GM23338 (cell line): ENCODE results near the gene POLA2.

Experiments used
- EZH2 ChIP-seq: fragments of 200-600 bp; sonication (generic); IDR thresholded peaks from one replicate; pipeline ENCODE4 v1.8.0; 2017; ENCODE audit warnings: antibody characterized with exemption, mild to moderate bottlenecking, low read depth; ENCODE audit not compliant: unreplicated experiment
- TF ChIP-seq, protein P1 (sequence below), 2 experiments: fragments of 200-600 bp in 1 of 2; sonication (generic) in 1 of 2; conservative IDR thresholded peaks; 2 replicates each; pipeline versions ENCODE4 v1.5.1 to v1.6.1; 2016 to 2017; ENCODE audit warnings: antibody characterized with exemption in 2 of 2, low read depth in 2 of 2, mild to moderate bottlenecking in 2 of 2, moderate library complexity in 1 of 2

DNA sequence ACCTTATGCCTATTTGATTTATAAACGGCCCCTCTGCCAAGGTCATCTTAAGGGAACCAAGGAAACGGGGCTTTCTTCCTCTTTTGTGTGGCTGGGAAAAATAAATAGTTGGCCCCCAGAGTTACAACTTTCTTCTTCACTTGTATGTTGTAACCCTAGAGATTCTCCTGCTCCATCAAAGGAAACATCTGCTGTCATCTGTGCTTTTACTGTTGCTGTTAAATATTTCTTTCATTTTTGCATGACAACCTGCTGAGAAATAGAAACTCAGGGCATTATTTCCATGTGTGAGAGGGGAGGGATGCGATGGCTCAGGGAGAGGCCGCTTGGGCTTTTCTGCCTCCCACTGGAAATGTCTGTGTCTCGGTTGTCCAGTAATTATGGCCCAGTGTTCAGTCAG is 31.1 kb downstream of the POLA2 start:
- TF ChIP-seq, protein P1, sequence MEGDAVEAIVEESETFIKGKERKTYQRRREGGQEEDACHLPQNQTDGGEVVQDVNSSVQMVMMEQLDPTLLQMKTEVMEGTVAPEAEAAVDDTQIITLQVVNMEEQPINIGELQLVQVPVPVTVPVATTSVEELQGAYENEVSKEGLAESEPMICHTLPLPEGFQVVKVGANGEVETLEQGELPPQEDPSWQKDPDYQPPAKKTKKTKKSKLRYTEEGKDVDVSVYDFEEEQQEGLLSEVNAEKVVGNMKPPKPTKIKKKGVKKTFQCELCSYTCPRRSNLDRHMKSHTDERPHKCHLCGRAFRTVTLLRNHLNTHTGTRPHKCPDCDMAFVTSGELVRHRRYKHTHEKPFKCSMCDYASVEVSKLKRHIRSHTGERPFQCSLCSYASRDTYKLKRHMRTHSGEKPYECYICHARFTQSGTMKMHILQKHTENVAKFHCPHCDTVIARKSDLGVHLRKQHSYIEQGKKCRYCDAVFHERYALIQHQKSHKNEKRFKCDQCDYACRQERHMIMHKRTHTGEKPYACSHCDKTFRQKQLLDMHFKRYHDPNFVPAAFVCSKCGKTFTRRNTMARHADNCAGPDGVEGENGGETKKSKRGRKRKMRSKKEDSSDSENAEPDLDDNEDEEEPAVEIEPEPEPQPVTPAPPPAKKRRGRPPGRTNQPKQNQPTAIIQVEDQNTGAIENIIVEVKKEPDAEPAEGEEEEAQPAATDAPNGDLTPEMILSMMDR (conservative IDR thresholded peaks at IDR 0.05; ENCODE audit: low read depth in 2 of 2) = no peak
- TF ChIP-seq EZH2 = no peak
